ACC112 (cell line): ENCODE results near the gene NF1.

Source experiments
- H2AFZ ChIP-seq: fragments of 200-600 bp; sonication (generic); one replicate; pipeline ENCODE4 v1.6.0; 2017; ENCODE audit warnings: antibody characterized with exemption, low read length; ENCODE audit not compliant: unreplicated experiment
- H3K27ac ChIP-seq: fragments of 200-600 bp; sonication (generic); 2 replicates; pipeline ENCODE4 v1.5.1; 2014; ENCODE audit warnings: low read depth, mild to moderate bottlenecking, antibody characterized with exemption, low read length, moderate library complexity
- H3K27me3 ChIP-seq: fragments of 200-600 bp; sonication (generic); 2 replicates; pipeline ENCODE4 v1.6.1; 2014; ENCODE audit warnings: mild to moderate bottlenecking, antibody characterized with exemption, low read length, moderate library complexity, mixed read lengths; ENCODE audit not compliant: insufficient read depth
- H3K36me3 ChIP-seq: fragments of 200-600 bp; sonication (generic); 2 replicates; pipeline ENCODE4 v1.6.1; 2016; ENCODE audit warnings: mild to moderate bottlenecking, antibody characterized with exemption, low read length, moderate library complexity, mixed read lengths; ENCODE audit not compliant: insufficient read depth
- H3K4me1 ChIP-seq: fragments of 200-600 bp; sonication (generic); one replicate; pipeline ENCODE4 v1.6.1; 2016; ENCODE audit warnings: low read length, mixed read lengths; ENCODE audit not compliant: insufficient read depth, unreplicated experiment, control insufficient read depth
- H3K4me3 ChIP-seq: fragments of 200-600 bp; sonication (generic); 2 replicates; pipeline ENCODE4 v1.5.1; 2014; ENCODE audit warnings: mild to moderate bottlenecking, low read depth, low read length
- H3K79me2 ChIP-seq: fragments of 200-600 bp; sonication (generic); one replicate; pipeline ENCODE4 v1.6.0; 2016; ENCODE audit warnings: low read length; ENCODE audit not compliant: control insufficient read depth, unreplicated experiment, insufficient read depth

Gene NF1

DNA sequence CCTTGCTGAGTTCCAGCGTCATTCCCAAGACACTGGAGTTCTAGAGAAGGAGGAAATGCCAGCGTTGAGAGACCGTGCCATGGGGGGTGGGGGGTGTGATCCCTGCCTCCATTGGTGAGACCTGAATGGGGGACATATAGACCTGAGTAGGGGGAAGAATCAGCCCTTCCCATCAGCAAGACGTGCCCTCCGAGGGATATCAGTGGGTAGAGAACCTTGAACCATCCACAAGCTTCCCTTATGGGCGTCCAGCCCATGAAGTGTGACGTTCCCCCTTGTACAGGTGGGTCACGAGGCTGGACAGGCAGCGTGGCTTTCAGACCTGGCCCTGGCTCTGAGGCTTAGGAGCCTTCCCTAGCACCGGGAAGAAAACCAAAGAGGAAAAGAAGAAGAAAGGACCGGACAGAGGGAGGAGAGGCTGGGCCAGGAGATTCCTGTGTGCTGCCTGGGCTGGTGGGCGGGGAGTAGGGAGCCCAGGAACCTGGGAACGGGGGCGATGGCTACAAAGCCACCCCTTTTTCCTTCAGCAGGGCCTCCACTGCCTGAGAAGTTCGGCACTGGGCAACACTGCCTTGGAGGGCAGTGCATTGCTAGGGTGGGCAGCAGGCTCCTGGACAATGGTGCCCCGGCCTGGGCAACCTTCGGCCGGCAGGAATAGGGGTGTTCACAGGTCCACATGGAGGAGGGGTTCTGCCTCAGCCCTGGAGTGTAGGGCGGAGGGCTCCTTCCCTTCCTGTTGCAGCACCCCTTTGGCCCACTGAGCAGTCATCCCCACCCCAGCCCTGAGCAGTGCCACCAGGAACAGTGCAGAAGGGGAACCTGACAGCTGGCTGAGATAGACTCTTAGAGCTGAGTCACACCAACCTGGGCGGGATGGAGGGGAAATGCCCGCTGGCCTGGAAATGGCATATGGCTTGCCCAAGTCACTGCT is 303.9 kb downstream of the NF1 start:
- Histone ChIP-seq H3K79me2 (no peaks in the 10 kb centered on the region), H3K36me3 (no peaks in the 10 kb centered on the region), H2AFZ (no peak overlapping the region), H3K4me1 (no peaks in the 10 kb centered on the region), H3K4me3 (no peak overlapping the region), H3K27me3 (peaks cover 21% of the 10 kb centered on the region), H3K27ac (no peak overlapping the region)

DNA sequence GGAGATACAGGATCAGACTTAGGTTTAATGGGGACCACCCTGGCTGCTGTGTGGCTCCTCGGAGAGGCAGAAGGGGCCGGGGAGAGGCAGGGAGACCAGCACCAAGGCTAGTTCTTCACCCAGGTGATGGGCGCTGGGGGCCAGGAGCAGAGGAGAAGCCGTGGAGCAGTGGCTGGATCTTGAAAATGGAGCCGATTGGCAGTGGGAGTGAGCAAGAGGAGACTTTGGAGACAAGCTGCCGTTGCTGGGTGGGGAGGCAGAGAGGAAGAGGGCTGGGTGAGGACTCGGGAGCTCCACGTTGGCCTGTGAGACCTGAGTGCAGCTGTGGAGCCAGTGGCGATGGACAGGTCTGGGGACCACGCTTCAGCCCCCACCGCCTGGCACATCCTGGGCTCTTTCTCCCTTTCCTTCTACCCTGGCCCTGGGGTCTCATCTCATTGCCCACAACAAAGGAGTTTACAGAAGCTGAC is 305.7 kb downstream of the NF1 start:
- H3K27me3 ChIP-seq: peaks cover 16% of the 10 kb centered on the region
- H3K79me2 ChIP-seq: no peaks in the 10 kb centered on the region
- no peak overlapping the region for H3K4me3 ChIP-seq
- H3K36me3 ChIP-seq: no peaks in the 10 kb centered on the region
- H3K4me1 ChIP-seq: no peaks in the 10 kb centered on the region
- H3K27ac ChIP-seq: no peak overlapping the region
- no peak overlapping the region for H2AFZ ChIP-seq

DNA sequence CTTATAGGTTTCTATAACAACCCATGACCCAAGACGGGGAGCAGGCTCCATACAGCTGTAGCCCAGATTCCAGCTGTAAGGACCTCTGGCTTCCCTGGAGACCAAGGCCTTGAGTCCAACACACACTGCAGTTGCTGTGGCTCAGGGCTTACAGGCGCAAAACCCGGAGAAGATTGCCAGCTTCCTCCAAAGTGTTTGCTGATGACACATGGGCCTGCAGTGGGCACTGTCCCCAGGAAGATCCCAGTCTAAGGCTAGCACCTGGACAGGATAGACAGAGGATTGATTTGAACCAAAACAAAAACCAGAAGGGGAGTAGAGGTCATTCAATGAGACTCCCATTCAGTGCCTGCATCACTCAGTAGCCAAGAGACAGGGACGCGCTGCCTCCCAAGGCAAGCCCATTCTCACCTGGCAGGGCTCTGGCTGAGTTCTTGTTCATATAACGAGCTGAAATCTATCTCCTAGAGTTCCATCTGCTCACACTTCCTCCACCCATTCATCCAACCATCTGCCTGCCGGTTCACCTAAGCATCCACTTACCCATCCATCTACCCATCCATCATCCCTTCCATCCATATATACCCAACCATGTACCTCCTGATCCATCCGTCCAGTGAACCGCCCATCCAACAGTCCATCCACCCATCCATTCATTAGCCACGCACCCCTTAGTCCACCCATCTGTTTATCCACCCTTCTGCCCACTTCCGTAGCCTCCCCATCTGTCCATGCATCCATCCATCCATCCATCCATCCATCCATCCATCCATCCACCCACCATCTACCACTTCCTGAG is 306.9 kb downstream of the NF1 start:
- no peak overlapping the region for H3K27ac ChIP-seq
- no peak overlapping the region for H3K4me3 ChIP-seq
- H3K36me3 ChIP-seq: no peaks in the 10 kb centered on the region
- no peaks in the 10 kb centered on the region for H3K79me2 ChIP-seq
- H3K4me1 ChIP-seq: no peaks in the 10 kb centered on the region
- H3K27me3 ChIP-seq: peaks cover 13% of the 10 kb centered on the region
- H2AFZ ChIP-seq: no peak overlapping the region

DNA sequence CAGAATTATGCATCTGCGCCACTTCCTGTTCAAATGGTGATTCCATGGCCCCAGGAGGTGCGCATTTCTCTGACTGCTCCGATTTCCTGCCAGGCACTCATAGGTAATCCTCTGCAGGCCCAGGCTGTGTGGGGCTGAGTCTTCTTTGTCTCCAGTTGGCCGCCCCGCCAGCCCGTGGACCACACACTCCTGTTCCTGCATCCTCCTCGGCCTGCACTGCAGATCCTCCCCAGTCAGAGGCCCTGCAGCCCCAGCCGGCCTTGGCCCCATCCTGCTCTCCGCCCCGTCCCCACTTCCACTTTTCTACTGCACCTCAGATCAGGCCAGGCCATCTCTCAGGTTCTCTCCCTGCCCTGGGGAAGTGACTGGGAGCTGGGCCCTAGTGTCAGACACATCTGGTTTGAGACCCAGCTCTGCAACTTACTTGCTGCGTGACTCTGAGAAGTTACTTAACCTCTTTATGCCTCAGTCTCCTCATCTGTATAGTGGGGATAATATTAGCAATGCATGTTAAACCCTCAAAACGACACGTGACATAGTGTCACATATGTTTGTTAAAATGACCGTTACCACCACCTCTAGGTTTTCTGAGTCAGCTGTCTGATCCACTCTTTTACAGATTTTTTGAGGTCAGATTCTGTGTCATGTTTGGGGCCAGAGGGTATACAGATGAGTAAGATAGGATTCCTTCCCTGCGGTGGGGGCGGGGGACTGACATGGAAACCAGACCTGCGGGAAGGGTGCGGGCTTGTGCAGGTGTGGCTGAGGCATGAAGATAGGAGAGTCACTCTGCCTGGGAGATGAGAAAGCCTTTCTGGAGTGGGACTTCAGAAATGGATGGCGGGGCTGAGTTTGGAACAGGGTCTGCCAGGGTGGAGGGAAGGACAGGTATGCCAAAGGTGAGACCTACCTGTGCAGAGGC is 309.5 kb downstream of the NF1 start:
- Histone ChIP-seq H3K27ac (no peak overlapping the region), H2AFZ (no peak overlapping the region), H3K36me3 (no peaks in the 10 kb centered on the region), H3K79me2 (no peaks in the 10 kb centered on the region), H3K27me3 (peaks cover 13% of the 10 kb centered on the region), H3K4me1 (no peaks in the 10 kb centered on the region), H3K4me3 (no peak overlapping the region)

DNA sequence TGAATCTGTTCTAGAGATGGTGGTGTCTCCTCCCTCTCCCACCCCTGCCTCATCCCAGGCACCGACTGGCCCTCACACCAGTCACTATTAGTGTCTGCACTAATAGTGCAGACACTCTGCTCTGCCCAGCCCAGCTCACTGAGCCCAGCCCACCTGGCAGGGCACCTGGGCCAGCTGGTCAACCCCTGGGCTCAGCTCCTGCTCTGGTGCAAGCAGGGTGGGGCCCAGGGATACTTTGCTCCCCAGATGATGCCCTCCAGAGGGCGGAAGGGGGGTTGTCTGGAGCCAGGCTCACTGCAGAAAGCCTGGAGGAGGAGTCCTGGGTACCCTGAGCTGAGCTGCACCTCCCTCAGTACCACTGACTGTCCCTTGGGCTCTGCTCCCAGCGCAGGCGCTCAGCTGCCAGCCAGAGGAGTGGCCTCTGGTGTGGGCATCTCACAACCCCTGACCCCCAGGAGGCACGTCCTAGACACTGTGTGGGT is 311.2 kb downstream of the NF1 start:
- Histone ChIP-seq H3K79me2 (no peaks in the 10 kb centered on the region), H2AFZ (no peak overlapping the region), H3K4me1 (no peaks in the 10 kb centered on the region), H3K27me3 (peaks cover 8% of the 10 kb centered on the region), H3K36me3 (no peaks in the 10 kb centered on the region), H3K4me3 (no peak overlapping the region), H3K27ac (no peak overlapping the region)

DNA sequence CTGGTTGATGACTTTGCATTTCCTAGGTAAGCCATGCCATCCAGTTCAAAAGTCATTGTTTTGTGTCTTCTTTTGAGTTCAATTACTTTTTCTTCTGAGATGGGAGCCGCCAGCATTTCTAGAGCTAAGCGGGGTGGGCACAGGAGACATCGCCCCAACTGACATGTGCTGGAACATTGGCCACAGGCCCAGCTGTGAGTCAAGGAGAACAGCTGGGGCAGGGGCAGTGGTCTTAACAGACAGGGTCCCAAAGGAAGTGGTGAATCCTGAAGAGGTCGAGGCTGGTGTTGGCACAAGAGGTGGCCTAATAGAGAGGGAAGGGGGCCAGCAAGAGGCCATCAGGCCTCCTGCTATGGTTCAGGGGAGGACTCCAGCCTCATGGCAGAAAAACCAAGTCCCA is 313.8 kb downstream of the NF1 start:
- H2AFZ ChIP-seq: no peak overlapping the region
- H3K4me1 ChIP-seq: no peaks in the 10 kb centered on the region
- H3K36me3 ChIP-seq: no peaks in the 10 kb centered on the region
- no peaks in the 10 kb centered on the region for H3K79me2 ChIP-seq
- no peak overlapping the region for H3K27ac ChIP-seq
- no peak overlapping the region for H3K4me3 ChIP-seq
- H3K27me3 ChIP-seq: peaks cover 15% of the 10 kb centered on the region; the same call in 1 of the 2 replicates

DNA sequence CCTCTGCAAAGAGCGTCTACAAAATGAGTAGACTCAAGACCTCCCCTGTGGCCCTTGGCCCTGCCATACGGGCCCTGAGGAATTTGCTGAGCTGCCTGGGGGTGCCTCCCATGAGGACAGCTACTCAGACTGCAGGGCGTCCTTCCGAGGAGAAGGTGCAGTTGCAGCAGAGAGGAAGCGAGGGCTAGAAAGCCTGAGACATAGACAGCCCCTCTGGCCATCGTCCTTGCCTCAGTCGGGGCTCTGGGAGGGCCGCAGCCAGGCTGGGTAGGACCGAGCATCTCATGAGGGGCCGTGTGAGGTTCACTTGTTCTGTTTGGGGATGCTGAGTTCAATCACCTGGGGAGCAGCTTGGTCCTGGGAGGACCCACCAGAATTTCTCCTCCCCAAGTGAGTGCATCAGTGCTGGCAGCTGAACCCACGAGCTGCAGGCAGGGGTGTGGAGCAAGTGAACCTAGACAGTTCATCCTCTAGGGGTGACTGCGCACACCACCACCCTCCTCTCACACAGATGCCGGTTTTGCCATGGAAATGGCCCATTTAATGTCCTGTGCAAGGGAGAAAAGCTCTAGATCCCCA is 317.0 kb downstream of the NF1 start:
- Histone ChIP-seq H3K36me3 (no peaks in the 10 kb centered on the region), H2AFZ (no peak overlapping the region), H3K4me3 (no peak overlapping the region), H3K79me2 (no peaks in the 10 kb centered on the region), H3K27ac (no peak overlapping the region), H3K4me1 (no peaks in the 10 kb centered on the region), H3K27me3 (peaks cover 15% of the 10 kb centered on the region; the same call in 1 of the 2 replicates)

DNA sequence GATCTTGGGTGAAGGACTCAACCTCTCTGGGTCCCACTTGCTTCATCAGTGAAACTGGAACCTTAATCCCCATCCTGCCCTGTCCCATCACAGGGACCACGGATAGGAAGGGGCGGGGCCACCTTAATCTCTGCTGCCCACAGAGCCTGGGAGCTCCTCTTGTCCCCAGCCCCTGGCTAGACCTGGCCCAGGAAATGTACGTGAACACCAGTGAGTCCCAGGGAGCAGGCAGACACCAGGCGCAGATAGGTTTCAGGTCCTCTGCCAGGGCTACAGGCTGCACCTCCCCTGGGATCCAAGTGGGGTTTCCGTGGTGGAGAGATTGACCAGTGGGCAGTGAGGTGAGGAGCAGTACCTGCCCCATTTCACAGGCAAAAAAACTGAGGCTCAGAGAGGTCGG is 317.7 kb downstream of the NF1 start:
- H3K4me3 ChIP-seq: no peak overlapping the region
- peaks cover 15% of the 10 kb centered on the region; the same call in 1 of the 2 replicates for H3K27me3 ChIP-seq
- no peaks in the 10 kb centered on the region for H3K36me3 ChIP-seq
- no peak overlapping the region for H2AFZ ChIP-seq
- H3K79me2 ChIP-seq: no peaks in the 10 kb centered on the region
- H3K4me1 ChIP-seq: no peaks in the 10 kb centered on the region
- H3K27ac ChIP-seq: no peak overlapping the region

DNA sequence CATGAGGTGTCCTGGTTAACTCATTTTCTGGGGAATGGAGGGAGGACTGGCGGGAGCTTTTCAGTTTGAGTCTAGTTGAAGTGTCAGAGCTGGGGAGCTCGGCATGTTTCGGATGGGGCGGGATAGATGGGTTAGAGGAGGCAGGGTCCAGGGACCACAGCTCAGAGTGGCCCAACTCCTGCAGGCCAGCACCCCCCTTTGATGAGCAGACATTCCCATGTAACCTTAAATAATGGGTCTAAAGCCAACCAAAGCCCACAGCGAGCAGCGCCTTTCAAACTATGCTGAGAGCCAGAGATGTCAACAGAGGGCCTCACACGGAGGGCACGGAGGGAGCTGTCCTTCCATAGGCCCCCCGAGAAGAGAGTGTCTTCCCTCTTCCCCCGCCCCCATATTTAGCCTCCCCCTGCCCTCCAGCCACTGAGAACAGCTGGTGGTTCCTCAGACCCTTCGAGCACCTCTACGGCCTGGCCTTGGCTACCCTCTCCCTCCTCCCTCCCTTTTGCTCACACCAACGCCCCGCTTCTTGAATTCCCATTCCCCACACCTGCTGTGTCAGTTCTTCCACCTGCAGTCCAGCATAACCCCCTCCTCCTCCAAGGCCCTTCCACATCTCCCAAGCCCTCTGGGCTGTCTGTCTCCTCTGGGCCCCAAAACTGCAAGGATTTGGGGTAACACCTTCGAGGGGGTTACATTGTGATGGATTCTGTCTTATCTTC is 318.5 kb downstream of the NF1 start:
- Histone ChIP-seq H3K79me2 (no peaks in the 10 kb centered on the region), H3K27me3 (0 out of 2 replicates have a peak, but pooled peaks cover 15% of the 10 kb centered on the region), H2AFZ (no peak overlapping the region), H3K4me3 (no peak overlapping the region), H3K36me3 (no peaks in the 10 kb centered on the region), H3K4me1 (no peaks in the 10 kb centered on the region), H3K27ac (no peak overlapping the region)
